Natural killer cell (primary cell): ENCODE data around the gene MYH11. TPM values are rescaled to one million over a fixed set of nuclear protein-coding genes. Genes with fewer than 3 reads are reported as not detected.
A peak's percentile ranks its signal among the peaks of the same experiment; 100 is the strongest.
"Not testable (repeated sequence)": the region's sequence is repeated elsewhere in the genome, so short reads cannot be mapped to it uniquely, and the experiment has no call there.

Experiments used
- ATAC-seq, 3 donors: fragments of 150-1000 bp in 2 of 3; fragments of 200-7000 bp in 1 of 3; cut with Tn5 transposase; 1 replicate in 1 of 3; 2 replicates in 2 of 3; pipeline ENCODE4 v1.10.0; 2021; ENCODE audit warnings: mild to moderate bottlenecking in 2 of 3, moderate library complexity in 2 of 3
- DNase-seq, 2 donors: peaks; one replicate each; pipeline versions ENCODE4 v3.0.0 to v3.0.0-alpha.2; 2013 to 2021; ENCODE audit warnings: mixed read lengths in 1 of 2
- H3K27ac ChIP-seq: one replicate; pipeline ENCODE4 v1.5.1; 2013; ENCODE audit warnings: mild to moderate bottlenecking, low read length
- H3K27me3 ChIP-seq: one replicate; pipeline ENCODE4 v1.6.1; 2013; ENCODE audit warnings: low read length; ENCODE audit not compliant: control insufficient read depth, insufficient read depth
- H3K36me3 ChIP-seq: one replicate; pipeline ENCODE4 v1.6.1; 2013; ENCODE audit warnings: low read length; ENCODE audit not compliant: control insufficient read depth, insufficient read depth
- H3K4me1 ChIP-seq: one replicate; pipeline ENCODE4 v1.6.1; 2013; ENCODE audit warnings: low read length; ENCODE audit not compliant: control insufficient read depth, insufficient read depth
- H3K4me3 ChIP-seq: one replicate; pipeline ENCODE4 v1.5.1; 2013; ENCODE audit warnings: low read length
- H3K9me3 ChIP-seq: one replicate; pipeline ENCODE4 v1.6.1; 2013; ENCODE audit warnings: low read length; ENCODE audit not compliant: control insufficient read depth, insufficient read depth
- H3K27ac Mint-ChIP-seq, 2 donors: one replicate each; pipeline ENCODE4 v1.8.0; 2022; ENCODE audit warnings: mild to moderate bottlenecking in 2 of 2, mixed read lengths in 2 of 2, moderate library complexity in 1 of 2
- H3K27me3 Mint-ChIP-seq, 2 donors: one replicate each; pipeline ENCODE4 v1.8.0; 2022; ENCODE audit warnings: low read depth in 2 of 2, mixed read lengths in 2 of 2
- H3K36me3 Mint-ChIP-seq: one replicate; pipeline ENCODE4 v1.8.0; 2022; ENCODE audit warnings: mixed read lengths
- H3K4me1 Mint-ChIP-seq, 2 donors: one replicate each; pipeline ENCODE4 v1.8.0; 2022; ENCODE audit warnings: mixed read lengths in 2 of 2
- H3K4me3 Mint-ChIP-seq: one replicate; pipeline ENCODE4 v1.8.0; 2022; ENCODE audit warnings: mild to moderate bottlenecking, moderate library complexity, mixed read lengths
- H3K9me3 Mint-ChIP-seq, 2 donors: one replicate each; pipeline ENCODE4 v1.8.0; 2022; ENCODE audit warnings: mixed read lengths in 2 of 2
- WGBS: methylation state at CpG from one replicate; pipeline ENCODE4 v1.1.7; 2013; ENCODE audit warnings: missing lambda C conversion rate; ENCODE audit not compliant: insufficient coverage; 5-methylcytosine and 5-hydroxymethylcytosine counted together
- intact Hi-C: fragments of 100-400 bp; cut with micrococcal nuclease; formaldehyde crosslinking; loops from one replicate; pipeline ENCODE4 v1.14.2; 2022
- total RNA-seq, 4 donors: library from RNA; stranded (reverse); fragments of 120-200 nt in 1 of 4; gene quantifications; one replicate each; pipeline versions ENCODE4 v1.2.3 to v1.2.4, GENCODE V29; 2013 to 2022
- TF ChIP-seq, protein P1 (sequence below): fragments of 200-600 bp; IDR thresholded peaks from one replicate; pipeline ENCODE4 v1.8.0; 2022; ENCODE audit warnings: antibody characterized with exemption

MYH11 gene
- total RNA-seq, 3 donors from 2014 or later (not counting 1 experiment from before 2014, with no cell fraction given) = 0.30 TPM; not detected in 2

DNA sequence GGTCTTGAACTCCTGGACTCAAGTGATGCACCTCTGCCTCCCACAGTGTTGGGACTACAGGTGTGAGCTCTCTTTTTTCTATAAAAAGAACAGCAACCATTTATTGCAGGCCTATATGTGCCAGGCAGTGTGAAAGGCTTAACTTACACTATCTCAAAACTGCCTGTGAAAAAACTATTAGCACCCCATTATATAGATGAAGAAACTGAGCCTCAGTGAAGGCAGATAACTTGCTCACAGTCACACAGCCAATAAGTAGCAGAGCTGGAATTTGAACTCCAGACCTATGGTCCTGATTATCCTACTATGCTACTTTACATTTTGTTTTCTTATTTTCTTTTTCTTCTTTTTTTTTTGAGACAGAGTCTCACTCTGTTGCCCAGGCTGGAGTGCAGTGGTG lies 191.7 kb downstream of the MYH11 start:
- TF ChIP-seq, protein P1, sequence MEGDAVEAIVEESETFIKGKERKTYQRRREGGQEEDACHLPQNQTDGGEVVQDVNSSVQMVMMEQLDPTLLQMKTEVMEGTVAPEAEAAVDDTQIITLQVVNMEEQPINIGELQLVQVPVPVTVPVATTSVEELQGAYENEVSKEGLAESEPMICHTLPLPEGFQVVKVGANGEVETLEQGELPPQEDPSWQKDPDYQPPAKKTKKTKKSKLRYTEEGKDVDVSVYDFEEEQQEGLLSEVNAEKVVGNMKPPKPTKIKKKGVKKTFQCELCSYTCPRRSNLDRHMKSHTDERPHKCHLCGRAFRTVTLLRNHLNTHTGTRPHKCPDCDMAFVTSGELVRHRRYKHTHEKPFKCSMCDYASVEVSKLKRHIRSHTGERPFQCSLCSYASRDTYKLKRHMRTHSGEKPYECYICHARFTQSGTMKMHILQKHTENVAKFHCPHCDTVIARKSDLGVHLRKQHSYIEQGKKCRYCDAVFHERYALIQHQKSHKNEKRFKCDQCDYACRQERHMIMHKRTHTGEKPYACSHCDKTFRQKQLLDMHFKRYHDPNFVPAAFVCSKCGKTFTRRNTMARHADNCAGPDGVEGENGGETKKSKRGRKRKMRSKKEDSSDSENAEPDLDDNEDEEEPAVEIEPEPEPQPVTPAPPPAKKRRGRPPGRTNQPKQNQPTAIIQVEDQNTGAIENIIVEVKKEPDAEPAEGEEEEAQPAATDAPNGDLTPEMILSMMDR = no peak
- no peak overlapping the region for H3K4me3 Mint-ChIP-seq
- Histone ChIP-seq H3K4me3 (no peak overlapping the region), H3K27ac (no peak overlapping the region), H3K4me1 (peaks cover 5% of the 10 kb centered on the region), H3K27me3 (no peaks in the 10 kb centered on the region), H3K36me3 (peaks cover 49% of the 10 kb centered on the region), H3K9me3 (no peaks in the 10 kb centered on the region)
- H3K27ac Mint-ChIP-seq = no peak overlapping the region
- H3K9me3 Mint-ChIP-seq = no peaks in the 10 kb centered on the region
- no peaks in the 10 kb centered on the region for H3K27me3 Mint-ChIP-seq
- DNase-seq = no peak
- intact Hi-C loops = no loop called here
- ATAC-seq = no peak
- peaks cover 21 to 28% of the 10 kb centered on the region in 2 donors for H3K4me1 Mint-ChIP-seq
- H3K36me3 Mint-ChIP-seq = no peaks in the 10 kb centered on the region

DNA sequence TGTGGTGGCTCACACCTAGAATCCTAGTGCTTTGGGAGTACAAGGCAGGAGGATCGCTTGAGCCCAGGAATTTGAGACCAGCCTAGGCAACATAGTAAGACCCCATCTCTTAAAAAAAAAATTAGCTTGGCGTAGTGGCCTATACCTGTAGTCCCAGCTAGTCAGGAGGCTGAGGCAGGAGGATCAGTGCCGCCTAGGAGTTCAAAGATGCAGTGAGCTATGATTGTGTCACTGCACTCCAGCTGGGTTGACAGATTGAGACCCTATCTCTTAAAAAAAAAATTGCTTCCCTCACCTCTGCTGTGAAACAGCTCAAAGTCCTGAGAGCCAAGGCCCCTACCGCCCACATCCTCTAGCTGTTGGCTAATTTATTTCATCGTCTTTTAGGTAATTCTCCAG lies 196.6 kb downstream of the MYH11 start:
- Mint-ChIP-seq H3K9me3 (no peaks in the 10 kb centered on the region), H3K27ac (peak overlapping the region; percentile 78 to 89), H3K4me1 (peaks cover 41 to 58% of the 10 kb centered on the region in 2 donors), H3K36me3 (no peaks in the 10 kb centered on the region), H3K4me3 (peak overlapping the region; percentile 25), H3K27me3 (no peaks in the 10 kb centered on the region)
- no peaks in the 10 kb centered on the region for H3K9me3 ChIP-seq
- 91% methylated on average over 5 of the region's 5 CpGs for WGBS
- intact Hi-C loops = no loop called here
- ATAC-seq = no peak
- no peak overlapping the region for H3K4me3 ChIP-seq
- peaks cover 13% of the 10 kb centered on the region for H3K36me3 ChIP-seq
- H3K4me1 ChIP-seq = peaks cover 27% of the 10 kb centered on the region
- peak overlapping the region; percentile 72 for H3K27ac ChIP-seq
- TF ChIP-seq, protein P1 = no peak
- H3K27me3 ChIP-seq = no peaks in the 10 kb centered on the region
- DNase-seq = no peak

DNA sequence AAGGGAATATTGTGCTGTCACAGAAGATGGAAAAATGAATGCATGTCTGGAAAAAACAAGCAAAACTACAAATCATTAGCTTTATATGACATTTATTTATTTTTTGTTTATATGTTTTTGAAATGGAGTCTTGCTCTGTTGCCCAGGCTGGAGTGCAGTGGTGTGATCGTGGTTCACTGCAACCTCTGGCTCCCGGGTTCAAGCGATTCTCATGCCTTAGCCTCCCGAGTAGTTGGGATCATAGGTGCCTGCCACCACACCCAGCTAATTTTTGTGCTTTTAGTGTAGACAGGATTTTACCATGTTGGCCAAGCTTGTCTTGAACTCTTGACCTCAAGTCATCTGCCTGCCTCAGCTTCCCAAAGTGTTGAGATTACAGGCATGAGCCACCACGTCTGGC lies 198.3 kb downstream of the MYH11 start:
- intact Hi-C loops = loop anchor here (2.0 kb wide), 1 partner anchor 16 kb away; the partner anchor contains the start of gene MARF1
- Mint-ChIP-seq H3K9me3 (no peaks in the 10 kb centered on the region), H3K27ac (peak overlapping the region; percentile 78 to 89), H3K27me3 (no peaks in the 10 kb centered on the region), H3K36me3 (no peaks in the 10 kb centered on the region), H3K4me3 (peak overlapping the region; percentile 72), H3K4me1 (peaks cover 40 to 55% of the 10 kb centered on the region in 2 donors)
- peaks cover 6% of the 10 kb centered on the region for H3K36me3 ChIP-seq
- peaks cover 27% of the 10 kb centered on the region for H3K4me1 ChIP-seq
- no peak overlapping the region for H3K4me3 ChIP-seq
- H3K27ac ChIP-seq = peak overlapping the region; percentile 72
- H3K27me3 ChIP-seq = no peaks in the 10 kb centered on the region
- H3K9me3 ChIP-seq = no peaks in the 10 kb centered on the region
- WGBS = 90% methylated on average over 5 of the region's 5 CpGs
- TF ChIP-seq, protein P1 = no peak
- no peak for ATAC-seq
- no peak for DNase-seq

DNA sequence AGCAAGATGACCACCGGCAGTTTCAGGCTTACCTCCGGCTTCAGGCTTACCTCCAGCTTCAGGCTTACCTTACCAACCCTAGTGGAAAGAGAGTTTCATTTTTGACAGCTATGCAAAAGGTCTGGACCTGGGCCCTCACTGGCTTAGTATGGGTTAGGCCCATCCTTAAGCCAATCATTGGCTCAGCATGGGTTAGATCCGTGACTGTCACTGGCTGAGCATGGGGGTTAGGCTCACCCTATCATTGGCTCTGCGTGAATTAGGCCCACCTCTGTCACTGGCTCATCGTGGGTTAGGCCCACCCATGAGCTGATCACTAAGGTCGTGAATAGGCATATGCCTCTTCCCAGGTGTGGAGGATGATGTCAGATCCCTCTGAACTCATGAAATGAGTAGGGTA lies 198.7 kb downstream of the MYH11 start:
- no peak for ATAC-seq
- H3K9me3 Mint-ChIP-seq = no peaks in the 10 kb centered on the region
- Histone ChIP-seq H3K9me3 (no peaks in the 10 kb centered on the region), H3K4me3 (no peak overlapping the region), H3K36me3 (peaks cover 10% of the 10 kb centered on the region), H3K4me1 (peaks cover 27% of the 10 kb centered on the region), H3K27ac (peak overlapping the region; percentile 72), H3K27me3 (no peaks in the 10 kb centered on the region)
- no peak overlapping the region for H3K4me3 Mint-ChIP-seq
- intact Hi-C loops = loop anchor here (2.0 kb wide), 1 partner anchor 15 kb away; the partner anchor contains the start of gene MARF1
- 95% methylated on average over 5 of the region's 6 CpGs for WGBS
- TF ChIP-seq, protein P1 = no peak
- no peak for DNase-seq
- no peaks in the 10 kb centered on the region for H3K36me3 Mint-ChIP-seq
- peaks cover 40 to 51% of the 10 kb centered on the region in 2 donors for H3K4me1 Mint-ChIP-seq
- no peaks in the 10 kb centered on the region for H3K27me3 Mint-ChIP-seq
- peak overlapping the region; percentile 78 to 89 for H3K27ac Mint-ChIP-seq

DNA sequence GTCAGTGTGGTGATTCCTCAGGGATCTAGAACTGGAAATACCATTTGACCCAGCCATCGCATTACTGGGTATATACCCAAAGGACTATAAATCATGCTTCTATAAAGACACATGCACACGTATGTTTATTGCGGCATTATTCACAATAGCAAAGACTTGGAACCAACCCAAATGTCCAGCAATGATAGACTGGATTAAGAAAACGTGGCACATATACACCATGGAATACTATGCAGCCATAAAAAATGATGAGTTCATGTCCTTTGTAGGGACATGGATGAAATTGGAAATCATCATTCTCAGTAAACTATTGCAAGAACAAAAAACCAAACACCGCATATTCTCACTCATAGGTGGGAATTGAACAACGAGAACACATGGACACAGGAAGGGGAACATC lies 201.3 kb downstream of the MYH11 start:
- H3K27me3 ChIP-seq, intact Hi-C loops, H3K4me3 ChIP-seq, H3K9me3 Mint-ChIP-seq, H3K4me3 Mint-ChIP-seq, H3K27ac Mint-ChIP-seq, H3K36me3 Mint-ChIP-seq, H3K9me3 ChIP-seq, H3K27ac ChIP-seq, ATAC-seq, DNase-seq, H3K36me3 ChIP-seq, H3K27me3 Mint-ChIP-seq: not testable (repeated sequence)
- H3K4me1 Mint-ChIP-seq = peaks cover 41 to 43% of the 10 kb centered on the region in 2 donors
- no CpG with 5 or more reads among the region's 6 CpGs for WGBS
- H3K4me1 ChIP-seq = peaks cover 47% of the 10 kb centered on the region
